Measurements from ENCODE around the gene CTNNA2.

DNA sequence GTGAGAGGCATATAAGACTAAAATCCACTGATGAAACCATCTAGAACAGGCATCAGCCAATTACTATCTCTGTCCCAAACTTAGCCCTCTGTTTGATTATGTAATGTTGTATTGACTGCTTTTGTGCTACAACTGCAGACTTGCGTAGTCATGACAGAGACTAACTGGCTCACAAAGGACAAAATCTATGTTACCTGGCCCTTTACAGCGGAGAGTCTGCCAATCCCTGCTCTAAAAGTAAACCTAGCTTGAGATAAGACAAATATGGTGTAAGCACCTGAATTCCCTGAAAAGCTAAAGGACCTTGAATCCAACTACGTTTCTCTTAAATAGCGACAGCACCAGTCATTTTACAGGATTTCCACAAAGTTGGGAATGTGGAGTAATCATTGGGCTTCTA lies 894.5 kb downstream of the CTNNA2 start:
- TF ChIP-seq, protein P1, sequence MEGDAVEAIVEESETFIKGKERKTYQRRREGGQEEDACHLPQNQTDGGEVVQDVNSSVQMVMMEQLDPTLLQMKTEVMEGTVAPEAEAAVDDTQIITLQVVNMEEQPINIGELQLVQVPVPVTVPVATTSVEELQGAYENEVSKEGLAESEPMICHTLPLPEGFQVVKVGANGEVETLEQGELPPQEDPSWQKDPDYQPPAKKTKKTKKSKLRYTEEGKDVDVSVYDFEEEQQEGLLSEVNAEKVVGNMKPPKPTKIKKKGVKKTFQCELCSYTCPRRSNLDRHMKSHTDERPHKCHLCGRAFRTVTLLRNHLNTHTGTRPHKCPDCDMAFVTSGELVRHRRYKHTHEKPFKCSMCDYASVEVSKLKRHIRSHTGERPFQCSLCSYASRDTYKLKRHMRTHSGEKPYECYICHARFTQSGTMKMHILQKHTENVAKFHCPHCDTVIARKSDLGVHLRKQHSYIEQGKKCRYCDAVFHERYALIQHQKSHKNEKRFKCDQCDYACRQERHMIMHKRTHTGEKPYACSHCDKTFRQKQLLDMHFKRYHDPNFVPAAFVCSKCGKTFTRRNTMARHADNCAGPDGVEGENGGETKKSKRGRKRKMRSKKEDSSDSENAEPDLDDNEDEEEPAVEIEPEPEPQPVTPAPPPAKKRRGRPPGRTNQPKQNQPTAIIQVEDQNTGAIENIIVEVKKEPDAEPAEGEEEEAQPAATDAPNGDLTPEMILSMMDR (conservative IDR thresholded peaks at IDR 0.05 in 1 of 2, IDR thresholded peaks at IDR 0.05 in 1 of 2; ENCODE audit: extremely low read depth in 1 of 2, insufficient read depth in 1 of 2, low read depth in 1 of 2, low read length in 2 of 2): no peak
- TF ChIP-seq EZH2 (IDR thresholded peaks at IDR 0.05; ENCODE audit: borderline replicate concordance, low read length): no peak

Data from mammary epithelial cell (primary cell).